Measurements from ENCODE around the gene HMX3. TPM values are rescaled to one million over a fixed set of nuclear protein-coding genes. Genes with fewer than 3 reads are reported as not detected.

The HMX3 gene
- polyA plus RNA-seq, 1 experiment, result not detected

DNA sequence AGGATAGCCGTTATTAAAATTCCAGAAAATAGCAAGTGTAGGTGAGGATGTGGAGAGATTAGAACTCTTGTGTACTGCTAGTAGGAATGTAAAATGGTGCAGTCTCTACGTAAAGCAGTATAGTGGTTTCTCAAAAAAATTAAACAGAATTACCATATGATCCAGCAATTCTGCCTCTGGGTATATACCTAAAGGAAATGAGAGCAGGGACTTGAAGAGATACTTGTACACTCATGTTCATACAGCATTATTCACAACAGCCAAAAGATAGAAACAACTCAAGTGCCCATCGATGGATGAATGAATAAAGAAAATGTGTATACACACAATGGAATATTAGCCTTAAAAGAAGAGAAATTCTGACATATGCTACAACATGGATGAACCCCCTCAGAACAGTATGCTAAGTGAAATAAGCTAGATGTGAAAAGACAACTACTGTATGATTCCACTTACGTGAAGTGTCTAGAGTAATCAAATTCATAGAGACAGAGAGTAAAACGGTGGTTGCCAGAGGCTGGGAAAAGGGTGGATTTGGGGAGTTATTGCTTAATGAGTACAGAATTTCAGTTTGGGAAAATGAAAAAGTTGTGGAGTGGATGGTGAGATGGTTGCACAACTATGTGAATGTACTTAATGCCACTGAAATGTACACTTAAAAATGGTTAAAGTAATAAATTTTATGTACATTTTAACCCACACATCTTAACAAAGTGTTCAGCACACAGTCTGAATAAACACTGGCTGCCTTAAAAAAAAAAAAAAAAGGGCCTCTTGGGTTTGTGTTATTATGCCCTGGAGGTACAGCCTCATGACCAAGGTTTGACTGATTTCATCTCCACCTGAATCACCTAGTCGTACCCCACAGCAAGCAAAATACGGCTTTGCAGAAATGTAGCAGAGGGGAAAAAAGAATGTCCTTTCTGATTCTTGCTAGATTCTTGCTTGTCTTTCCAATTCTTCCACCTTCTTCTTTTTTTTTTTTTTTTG lies 44.6 kb downstream of the HMX3 start:
- no peak for DNase-seq (ENCODE audit: low read depth)

DNA sequence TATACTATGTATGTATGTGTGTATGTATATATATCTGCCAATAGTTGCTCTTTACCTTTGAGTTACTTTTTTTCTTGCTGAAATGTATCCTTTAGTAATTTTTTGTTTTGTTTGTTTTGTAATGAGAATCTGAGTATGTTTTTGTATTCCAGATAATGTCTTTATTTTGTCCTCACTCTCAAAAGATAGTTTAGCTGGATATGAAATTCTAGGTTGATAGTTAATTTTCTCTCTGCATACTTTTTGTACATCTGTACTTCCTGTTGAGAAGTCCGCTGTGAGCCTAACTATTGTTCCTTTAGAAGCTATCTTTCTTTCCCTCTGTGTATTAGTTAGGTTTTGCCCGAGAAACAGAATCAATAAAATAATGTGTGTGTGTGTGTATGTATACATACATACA lies 48.0 kb downstream of the HMX3 start:
- DNase-seq (ENCODE audit: low read depth), result no peak
- H3K36me3 ChIP-seq (ENCODE audit: control insufficient read depth, insufficient read depth, low read length), result no peaks in the 10 kb centered on the region
- POLR2A ChIA-PET, result no interaction called here
- no peaks in the 10 kb centered on the region for H3K27me3 ChIP-seq (ENCODE audit: control insufficient read depth, insufficient read depth, low read length)
- TF ChIP-seq, protein P1, sequence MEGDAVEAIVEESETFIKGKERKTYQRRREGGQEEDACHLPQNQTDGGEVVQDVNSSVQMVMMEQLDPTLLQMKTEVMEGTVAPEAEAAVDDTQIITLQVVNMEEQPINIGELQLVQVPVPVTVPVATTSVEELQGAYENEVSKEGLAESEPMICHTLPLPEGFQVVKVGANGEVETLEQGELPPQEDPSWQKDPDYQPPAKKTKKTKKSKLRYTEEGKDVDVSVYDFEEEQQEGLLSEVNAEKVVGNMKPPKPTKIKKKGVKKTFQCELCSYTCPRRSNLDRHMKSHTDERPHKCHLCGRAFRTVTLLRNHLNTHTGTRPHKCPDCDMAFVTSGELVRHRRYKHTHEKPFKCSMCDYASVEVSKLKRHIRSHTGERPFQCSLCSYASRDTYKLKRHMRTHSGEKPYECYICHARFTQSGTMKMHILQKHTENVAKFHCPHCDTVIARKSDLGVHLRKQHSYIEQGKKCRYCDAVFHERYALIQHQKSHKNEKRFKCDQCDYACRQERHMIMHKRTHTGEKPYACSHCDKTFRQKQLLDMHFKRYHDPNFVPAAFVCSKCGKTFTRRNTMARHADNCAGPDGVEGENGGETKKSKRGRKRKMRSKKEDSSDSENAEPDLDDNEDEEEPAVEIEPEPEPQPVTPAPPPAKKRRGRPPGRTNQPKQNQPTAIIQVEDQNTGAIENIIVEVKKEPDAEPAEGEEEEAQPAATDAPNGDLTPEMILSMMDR (IDR thresholded peaks at IDR 0.05; ENCODE audit: insufficient read depth, low read depth, low read length), result no peak
- CTCF ChIA-PET, result interaction anchor here (0.9 kb wide), 1 partner anchor 7 kb away, joined by 3 read pairs; no protein-coding TSS in a partner anchor
- H3K4me3 ChIP-seq (ENCODE audit: low read depth, low read length), result no peak overlapping the region

More for the DNA sequence above, 44.6 kb downstream of the HMX3 start:
- no peaks in the 10 kb centered on the region; the same call in 1 of the 2 replicates for H3K36me3 ChIP-seq (ENCODE audit: control insufficient read depth, insufficient read depth, low read length)
- CTCF ChIA-PET, result no interaction called here
- TF ChIP-seq, protein P1 (IDR thresholded peaks at IDR 0.05; ENCODE audit: insufficient read depth, low read depth, low read length), result no peak
- no peaks in the 10 kb centered on the region for H3K27me3 ChIP-seq (ENCODE audit: control insufficient read depth, insufficient read depth, low read length)
- POLR2A ChIA-PET, result no interaction called here
- no peak overlapping the region for H3K4me3 ChIP-seq (ENCODE audit: low read depth, low read length)

- Histone ChIP-seq H3K4me3 (ENCODE audit: low read depth, low read length) (no peak overlapping the region), H3K27me3 (ENCODE audit: control insufficient read depth, insufficient read depth, low read length) (no peaks in the 10 kb centered on the region), H3K36me3 (ENCODE audit: control insufficient read depth, insufficient read depth, low read length) (no peaks in the 10 kb centered on the region)
- TF ChIP-seq, protein P1 (IDR thresholded peaks at IDR 0.05; ENCODE audit: insufficient read depth, low read depth, low read length), result no peak
- no peak for DNase-seq (ENCODE audit: low read depth)
- CTCF ChIA-PET, result no interaction called here
- POLR2A ChIA-PET, result no interaction called here
Observed at GRCh38 chr10:123187781-123188180, 52.0 kb downstream of the HMX3 start.

Other genes starting within 250 kb of the HMX3 start
- not detected in 2 replicates for gene FAM24A, start 225.4 kb upstream of the HMX3 start, polyA plus RNA-seq (2011; rRNA removed)
- 2.0 and 4.4 TPM in 2 replicates for gene C10orf88, start 181.7 kb upstream of the HMX3 start, polyA plus RNA-seq (2011; rRNA removed)
- gene PSTK, start 155.6 kb upstream of the HMX3 start, polyA plus RNA-seq (2011; rRNA removed), result 3.0 and 5.5 TPM in 2 replicates
- gene IKZF5, start 127.2 kb upstream of the HMX3 start, polyA plus RNA-seq (2011; rRNA removed), result 4.9 and 6.6 TPM in 2 replicates
- 5.2 and 9.3 TPM in 2 replicates for gene ACADSB, start 127.0 kb upstream of the HMX3 start, polyA plus RNA-seq (2011; rRNA removed)
- not detected in 2 replicates for gene HMX2, start 12.2 kb downstream of the HMX3 start, polyA plus RNA-seq (2011; rRNA removed)
- 193 TPM in 2 replicates for gene BUB3, start 18.4 kb downstream of the HMX3 start, polyA plus RNA-seq (2011; rRNA removed)

All from BJ (cell line).